GM10248 (cell line): Measurements from ENCODE around the gene UNC5B.

Experiments
- CTCF ChIA-PET: fragments of 300-600 bp; sonication (Branson Sonifier 250); formaldehyde crosslinking; extraction: SDS; loops from one replicate; lab custom pipeline; 2021; ENCODE audit warnings: antibody characterized with exemption; lab: Yijun Ruan, JAX
- POLR2A ChIA-PET: fragments of 350-650 bp; sonication (Branson Sonifier 250); formaldehyde crosslinking; extraction: SDS; loops from one replicate; lab custom pipeline; 2020; ENCODE audit warnings: antibody characterized with exemption; lab: Yijun Ruan, JAX
- DNase-seq: peaks from one replicate; pipeline ENCODE4 v3.0.0; 2012; ENCODE audit errors: extremely low spot score
- TF ChIP-seq, protein P1 (sequence below): IDR thresholded peaks from 2 replicates; pipeline ENCODE4 v1.5.1; 2012; ENCODE audit warnings: mild to moderate bottlenecking, low read depth; ENCODE audit errors: extremely low read depth, missing control alignments, control extremely low read depth

The UNC5B gene

DNA sequence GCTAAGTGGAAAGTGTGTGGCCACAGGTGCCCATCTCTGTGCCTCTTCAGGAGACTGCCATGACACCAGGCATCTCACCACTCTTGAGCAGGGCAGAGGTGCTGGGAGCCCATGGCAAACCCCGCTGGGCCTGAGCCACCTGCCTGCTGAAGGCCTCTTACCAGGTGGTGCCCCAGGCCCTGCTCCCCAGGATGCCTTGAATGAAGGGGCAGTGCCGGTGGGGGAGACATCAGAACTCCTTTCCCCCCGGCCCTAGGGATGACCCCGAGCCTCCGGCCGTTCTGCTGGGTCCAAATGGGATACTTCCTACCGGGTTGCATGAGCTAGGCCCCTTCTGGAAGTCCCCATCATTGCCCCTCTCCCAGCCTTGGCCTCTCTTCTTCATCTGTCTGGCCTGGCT, 37.6 kb downstream of the UNC5B start:
- no peak for DNase-seq
- ChIA-PET CTCF (no interaction called here), POLR2A (no interaction called here)
- TF ChIP-seq, protein P1, sequence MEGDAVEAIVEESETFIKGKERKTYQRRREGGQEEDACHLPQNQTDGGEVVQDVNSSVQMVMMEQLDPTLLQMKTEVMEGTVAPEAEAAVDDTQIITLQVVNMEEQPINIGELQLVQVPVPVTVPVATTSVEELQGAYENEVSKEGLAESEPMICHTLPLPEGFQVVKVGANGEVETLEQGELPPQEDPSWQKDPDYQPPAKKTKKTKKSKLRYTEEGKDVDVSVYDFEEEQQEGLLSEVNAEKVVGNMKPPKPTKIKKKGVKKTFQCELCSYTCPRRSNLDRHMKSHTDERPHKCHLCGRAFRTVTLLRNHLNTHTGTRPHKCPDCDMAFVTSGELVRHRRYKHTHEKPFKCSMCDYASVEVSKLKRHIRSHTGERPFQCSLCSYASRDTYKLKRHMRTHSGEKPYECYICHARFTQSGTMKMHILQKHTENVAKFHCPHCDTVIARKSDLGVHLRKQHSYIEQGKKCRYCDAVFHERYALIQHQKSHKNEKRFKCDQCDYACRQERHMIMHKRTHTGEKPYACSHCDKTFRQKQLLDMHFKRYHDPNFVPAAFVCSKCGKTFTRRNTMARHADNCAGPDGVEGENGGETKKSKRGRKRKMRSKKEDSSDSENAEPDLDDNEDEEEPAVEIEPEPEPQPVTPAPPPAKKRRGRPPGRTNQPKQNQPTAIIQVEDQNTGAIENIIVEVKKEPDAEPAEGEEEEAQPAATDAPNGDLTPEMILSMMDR: no peak

DNA sequence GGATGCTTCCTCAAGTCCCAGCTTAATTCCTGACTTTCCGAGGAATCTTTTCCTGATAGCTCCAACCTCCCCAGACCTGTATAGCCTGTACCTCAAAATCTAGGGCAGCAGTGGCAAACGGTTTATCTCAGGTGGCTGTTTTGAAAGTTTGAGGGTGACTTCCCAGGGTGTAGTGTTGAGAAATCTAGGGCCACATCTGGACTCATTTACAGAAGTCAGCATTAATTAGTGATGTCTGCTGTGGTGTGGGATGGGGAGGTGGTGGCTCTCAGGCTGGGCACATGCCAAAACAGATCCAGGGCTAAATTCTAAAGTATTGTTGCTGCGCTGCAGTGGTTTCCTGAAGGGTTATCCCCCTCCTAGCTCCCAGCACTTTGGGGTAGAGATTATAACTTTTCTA, 38.0 kb downstream of the UNC5B start:
- ChIA-PET POLR2A (no interaction called here), CTCF (no interaction called here)
- DNase-seq: no peak
- TF ChIP-seq, protein P1: no peak

DNA sequence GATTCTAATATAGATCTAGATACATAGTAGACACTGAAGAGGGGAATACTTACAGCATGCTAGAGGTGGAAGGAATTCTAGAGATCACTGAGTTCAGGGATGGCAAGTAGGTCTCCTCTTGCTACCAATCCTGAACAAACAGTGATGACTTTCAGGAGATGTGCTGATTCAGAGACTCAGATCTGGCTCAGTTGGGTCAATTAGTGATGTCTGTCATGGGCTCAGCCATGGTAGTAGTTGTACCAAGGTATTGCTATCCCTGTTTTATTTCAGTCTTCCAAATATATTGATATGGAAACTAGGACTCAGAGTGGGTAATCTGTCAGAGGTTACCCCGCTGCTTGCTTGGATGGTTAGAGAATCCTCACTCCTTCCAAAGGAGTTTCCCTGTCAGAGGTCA, 38.5 kb downstream of the UNC5B start:
- TF ChIP-seq, protein P1: no peak
- CTCF ChIA-PET: no interaction called here
- POLR2A ChIA-PET: no interaction called here
- DNase-seq: no peak

DNA sequence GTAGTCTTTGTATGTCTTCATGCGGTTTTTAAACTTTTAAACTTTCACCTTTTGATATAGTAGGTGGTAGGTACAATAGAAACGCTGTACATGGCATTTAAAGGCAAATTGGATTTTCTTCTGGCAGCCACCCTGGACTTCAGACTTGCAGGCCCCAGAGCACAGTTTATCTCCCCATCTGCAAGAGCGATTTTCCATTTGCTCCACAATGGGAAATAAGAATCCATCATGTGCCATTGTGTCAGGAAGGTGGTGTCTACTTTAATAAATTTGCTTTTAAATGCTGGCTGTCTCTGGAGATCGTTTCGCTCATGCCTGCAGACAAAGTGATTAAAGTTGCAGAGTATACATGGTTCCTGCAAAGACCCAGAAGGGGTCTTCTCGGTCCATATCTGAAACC, 38.9 kb downstream of the UNC5B start:
- POLR2A ChIA-PET: no interaction called here
- DNase-seq: no peak

DNA sequence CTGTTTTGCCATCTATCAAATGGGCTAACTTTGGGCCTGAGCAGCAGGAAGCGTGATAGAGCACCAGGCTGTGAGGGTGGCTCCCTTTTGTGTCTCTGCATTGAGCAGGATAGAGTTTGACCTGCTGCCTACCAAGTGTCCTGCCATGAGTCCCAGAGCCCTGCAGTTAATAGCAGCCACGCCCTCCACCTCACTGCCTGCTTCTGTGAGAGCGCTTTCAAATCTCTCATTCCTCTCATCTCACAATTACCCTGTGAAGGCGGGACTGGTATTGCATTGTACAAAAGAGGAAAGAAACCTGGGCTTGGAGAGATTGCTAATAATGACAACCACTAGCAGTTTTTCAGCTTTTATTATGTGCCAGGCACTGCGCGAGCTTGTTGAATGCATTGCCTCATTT, 39.9 kb downstream of the UNC5B start:
- POLR2A ChIA-PET: no interaction called here
- CTCF ChIA-PET: no interaction called here
- TF ChIP-seq, protein P1: no peak
- no peak for DNase-seq

More for the DNA sequence above, 38.9 kb downstream of the UNC5B start:
- TF ChIP-seq, protein P1: no peak
- CTCF ChIA-PET: no interaction called here

DNA sequence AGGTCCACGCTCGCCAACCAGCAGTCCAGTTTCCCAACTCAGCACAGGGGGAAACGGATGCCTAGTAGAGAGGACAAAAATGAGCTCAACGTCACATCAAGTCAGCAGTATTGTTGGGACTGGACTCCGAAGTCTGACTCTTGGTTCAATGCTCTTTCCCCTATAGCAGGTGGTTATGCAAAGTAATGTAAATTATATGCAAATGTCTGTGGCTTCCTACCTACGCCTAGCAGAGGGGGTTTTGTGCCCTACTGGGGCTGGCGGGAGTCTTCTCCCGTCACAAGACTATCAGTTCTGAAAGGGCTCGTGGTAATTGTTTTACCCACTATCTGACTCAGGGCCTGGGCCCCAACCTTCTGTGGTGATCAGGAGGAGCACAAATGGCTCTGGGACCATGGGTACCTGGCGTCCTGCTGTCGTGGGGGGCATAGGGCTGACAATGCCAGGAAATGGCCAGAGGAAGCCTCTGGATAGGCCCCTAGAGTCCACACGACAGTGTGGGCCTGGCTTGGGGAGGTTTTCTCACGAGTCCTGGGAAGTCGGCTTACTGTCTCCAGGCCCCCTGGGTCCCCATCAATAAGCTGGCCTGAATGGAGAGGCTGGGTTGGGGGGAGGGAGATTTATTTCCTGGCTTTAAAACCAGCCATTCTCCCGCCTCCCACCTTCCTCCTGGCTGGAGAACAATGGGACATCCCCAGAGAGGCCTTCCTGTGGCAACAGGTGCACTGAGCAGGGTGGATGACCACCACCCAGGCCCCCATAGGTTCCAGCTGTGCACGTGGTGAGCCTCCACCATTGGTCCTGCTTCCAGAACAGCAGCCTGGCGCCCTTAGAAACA, 41.8 kb downstream of the UNC5B start:
- no peak for DNase-seq
- POLR2A ChIA-PET: no interaction called here
- CTCF ChIA-PET: no interaction called here
- TF ChIP-seq, protein P1: no peak
